ENCODE data around the gene RAF1. TPM values are rescaled to one million over a fixed set of nuclear protein-coding genes. Genes with fewer than 3 reads are reported as not detected.

The RAF1 gene
- total and polyA plus RNA-seq, 2 experiments from 2014 or later, result 39.5 to 123 TPM

DNA sequence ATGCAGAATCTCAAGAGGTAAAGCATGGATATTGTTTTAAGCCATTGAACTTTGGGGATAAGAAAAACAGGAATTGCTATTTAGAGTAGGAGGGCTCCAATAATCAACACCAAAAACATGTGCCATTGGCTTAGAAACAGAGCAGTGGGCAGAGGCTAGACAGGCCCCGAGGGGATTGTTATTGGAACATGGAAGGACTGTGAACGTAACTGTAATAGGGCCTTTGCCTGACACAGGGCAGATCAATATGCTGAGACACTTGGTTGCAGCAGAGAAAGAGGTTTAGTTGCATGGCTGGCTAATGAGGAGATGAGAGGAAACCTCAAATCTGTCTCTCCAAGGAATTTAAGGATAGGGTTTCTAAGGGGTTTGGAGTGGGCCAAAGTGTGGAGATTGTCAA, 36.9 kb upstream of the RAF1 start (continued):
- TF ChIP-seq, protein P1, sequence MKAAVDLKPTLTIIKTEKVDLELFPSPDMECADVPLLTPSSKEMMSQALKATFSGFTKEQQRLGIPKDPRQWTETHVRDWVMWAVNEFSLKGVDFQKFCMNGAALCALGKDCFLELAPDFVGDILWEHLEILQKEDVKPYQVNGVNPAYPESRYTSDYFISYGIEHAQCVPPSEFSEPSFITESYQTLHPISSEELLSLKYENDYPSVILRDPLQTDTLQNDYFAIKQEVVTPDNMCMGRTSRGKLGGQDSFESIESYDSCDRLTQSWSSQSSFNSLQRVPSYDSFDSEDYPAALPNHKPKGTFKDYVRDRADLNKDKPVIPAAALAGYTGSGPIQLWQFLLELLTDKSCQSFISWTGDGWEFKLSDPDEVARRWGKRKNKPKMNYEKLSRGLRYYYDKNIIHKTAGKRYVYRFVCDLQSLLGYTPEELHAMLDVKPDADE (IDR thresholded peaks at IDR 0.05), result no peak
- TF ChIP-seq CTCF (conservative IDR thresholded peaks at IDR 0.05; ENCODE audit: low read depth in 2 of 2) (no peak), ZNF114 (CRISPR knock-in tag; IDR thresholded peaks at IDR 0.05) (no peak)

DNA sequence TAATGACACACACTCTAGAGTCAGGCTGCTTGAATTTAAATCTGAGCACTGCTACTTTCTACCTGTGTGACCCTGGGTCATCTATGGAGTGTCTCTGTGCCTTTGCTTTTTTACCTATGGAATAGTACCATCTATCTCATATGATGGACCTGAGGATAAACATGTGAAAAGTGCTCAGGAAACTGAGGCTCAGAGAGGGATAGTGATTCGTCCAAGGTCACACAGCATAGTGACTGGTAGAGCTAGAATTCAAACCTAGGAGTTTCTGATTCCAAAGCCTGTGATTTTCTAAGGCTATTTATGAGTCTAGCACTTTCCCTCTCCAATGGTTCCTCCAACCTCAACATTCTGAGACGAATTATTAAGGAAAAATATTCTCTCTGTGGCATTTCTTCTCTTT, 32.0 kb upstream of the RAF1 start:
- ATAC-seq, result no peak
- Mint-ChIP-seq H3K36me3 (ENCODE audit: low read depth) (no peaks in the 10 kb centered on the region), H3K4me3 (no peak overlapping the region)
- TF ChIP-seq STAT1 (IDR thresholded peaks at IDR 0.05; ENCODE audit: unreplicated experiment), result no peak
- no peak for TF ChIP-seq ZNF331 (CRISPR knock-in tag; IDR thresholded peaks at IDR 0.05; ENCODE audit: low read depth)
- TF ChIP-seq JUNB (IDR thresholded peaks at IDR 0.05; ENCODE audit: unreplicated experiment), result no peak
- TF ChIP-seq CREB1 (CRISPR knock-in tag; IDR thresholded peaks at IDR 0.05; ENCODE audit: low read depth), result no peak
- TF ChIP-seq NANOG (IDR thresholded peaks at IDR 0.05; ENCODE audit: borderline replicate concordance), result no peak
- TF ChIP-seq, protein P1 (IDR thresholded peaks at IDR 0.05), result no peak
- no peak for TF ChIP-seq POLR2AphosphoS5 (IDR thresholded peaks at IDR 0.05; ENCODE audit: low read depth)
- no peak for TF ChIP-seq ZNF462 (CRISPR knock-in tag; IDR thresholded peaks at IDR 0.05)
- no peak for TF ChIP-seq CTCF (conservative IDR thresholded peaks at IDR 0.05; ENCODE audit: low read depth in 2 of 2)
- no peak for TF ChIP-seq ZNF114 (CRISPR knock-in tag; IDR thresholded peaks at IDR 0.05)
- no peak for TF ChIP-seq EZH2 (IDR thresholded peaks at IDR 0.05; ENCODE audit: low read depth, unreplicated experiment)

More for the DNA sequence above, 32.0 kb upstream of the RAF1 start:
- Histone ChIP-seq H3K4me1 (ENCODE audit: insufficient read depth) (no peaks in the 10 kb centered on the region), H3K4me2 (no peak overlapping the region), H3K27me3 (ENCODE audit: insufficient read depth) (no peaks in the 10 kb centered on the region), H3K27ac (ENCODE audit: low read depth) (no peak overlapping the region), H3K9me2 (ENCODE audit: insufficient read depth) (peaks cover 4% of the 10 kb centered on the region; the same call in 1 of the 2 replicates), H2AFZ (no peak overlapping the region), H3K79me2 (replicated peaks; ENCODE audit: insufficient read depth) (no peaks in the 10 kb centered on the region), H4K20me1 (replicated peaks; ENCODE audit: insufficient read depth) (no peaks in the 10 kb centered on the region), H3F3A (replicated peaks; ENCODE audit: low read depth) (no peaks in the 10 kb centered on the region), H3K4me3 (no peak overlapping the region), H3K36me3 (ENCODE audit: insufficient read depth) (no peaks in the 10 kb centered on the region)
- Mint-ChIP-seq H3K9me3 (no peaks in the 10 kb centered on the region), H3K27ac (no peak overlapping the region), H3K27me3 (ENCODE audit: insufficient read depth, low read depth, poor library complexity) (peaks cover 6% of the 10 kb centered on the region), H3K4me1 (peaks cover 11% of the 10 kb centered on the region)
- DNase-seq (ENCODE audit: low spot score), result no peak
